NCI-H446 treated with DMSO at 0.1 percent for 48 hours (cell line): Measurements from ENCODE around the gene DOK7.

Experiments
- DNase-seq: peaks from one replicate; lab custom pipeline; 2025; lab: John Stamatoyannopoulos, UW

DOK7 gene

GRCh38 chr4:3475041-3475712, 12.1 kb downstream of the DOK7 start:
- no peak for DNase-seq

GRCh38 chr4:3475713-3476260, 12.7 kb downstream of the DOK7 start:
- no peak for DNase-seq

DNA sequence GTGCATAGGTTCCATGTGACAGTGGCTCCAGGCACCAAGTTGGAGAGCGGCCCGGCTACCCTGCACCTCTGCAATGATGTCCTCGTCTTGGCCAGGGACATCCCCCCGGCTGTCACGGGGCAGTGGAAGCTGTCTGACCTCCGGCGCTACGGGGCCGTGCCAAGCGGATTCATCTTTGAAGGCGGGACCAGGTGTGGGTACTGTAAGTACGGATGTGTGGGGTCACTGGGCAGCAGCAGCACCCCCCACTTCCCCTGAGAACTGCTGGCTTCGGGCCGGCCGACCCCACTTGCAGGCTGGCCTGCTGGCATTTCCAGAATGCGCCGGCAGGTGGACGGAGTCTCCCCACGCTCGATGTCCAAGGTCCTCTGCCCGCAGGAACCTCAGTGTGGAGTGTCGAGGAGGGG, 13.2 kb downstream of the DOK7 start:
- no peak for DNase-seq

DNA sequence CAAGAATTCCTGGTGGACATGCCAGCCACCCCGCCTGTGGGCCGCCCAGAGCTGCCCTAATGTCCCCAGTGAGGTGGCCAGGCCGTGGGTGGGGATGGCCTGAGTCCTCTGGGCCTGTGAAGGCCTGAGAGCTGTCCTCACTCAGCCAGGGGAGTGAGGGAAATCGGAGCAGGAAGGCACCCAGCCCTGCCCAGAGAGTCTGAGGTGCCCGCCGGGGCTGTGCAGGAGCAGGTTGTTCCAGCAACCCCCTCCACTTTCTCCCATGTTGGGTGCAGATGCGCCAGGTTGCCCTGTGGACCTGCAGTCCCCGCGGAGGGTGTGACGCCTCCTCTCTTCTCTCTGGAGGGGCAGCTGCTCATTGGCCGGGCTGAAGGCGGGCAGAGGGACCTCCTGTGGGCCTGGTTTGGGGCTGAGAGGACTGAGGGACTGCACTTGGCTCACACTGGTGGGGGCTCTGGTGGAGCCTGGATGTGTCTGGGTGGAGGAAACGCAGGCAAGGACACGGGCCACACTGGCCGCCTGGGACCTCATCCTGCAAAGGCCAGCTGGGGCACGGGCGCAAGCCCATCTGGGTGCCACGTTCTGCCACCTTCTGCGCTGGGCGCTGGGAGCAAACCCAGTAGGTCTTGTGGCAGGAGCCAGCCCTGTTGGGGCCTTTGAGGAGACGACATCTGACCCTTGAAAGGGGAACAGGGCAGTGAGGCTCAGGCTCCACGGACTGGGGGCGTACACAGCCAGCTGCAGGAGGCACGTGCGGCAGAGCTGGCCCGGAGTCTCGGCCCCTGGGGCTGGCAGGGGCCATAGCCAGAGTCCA, 14.0 kb downstream of the DOK7 start:
- DNase-seq = no peak

DNA sequence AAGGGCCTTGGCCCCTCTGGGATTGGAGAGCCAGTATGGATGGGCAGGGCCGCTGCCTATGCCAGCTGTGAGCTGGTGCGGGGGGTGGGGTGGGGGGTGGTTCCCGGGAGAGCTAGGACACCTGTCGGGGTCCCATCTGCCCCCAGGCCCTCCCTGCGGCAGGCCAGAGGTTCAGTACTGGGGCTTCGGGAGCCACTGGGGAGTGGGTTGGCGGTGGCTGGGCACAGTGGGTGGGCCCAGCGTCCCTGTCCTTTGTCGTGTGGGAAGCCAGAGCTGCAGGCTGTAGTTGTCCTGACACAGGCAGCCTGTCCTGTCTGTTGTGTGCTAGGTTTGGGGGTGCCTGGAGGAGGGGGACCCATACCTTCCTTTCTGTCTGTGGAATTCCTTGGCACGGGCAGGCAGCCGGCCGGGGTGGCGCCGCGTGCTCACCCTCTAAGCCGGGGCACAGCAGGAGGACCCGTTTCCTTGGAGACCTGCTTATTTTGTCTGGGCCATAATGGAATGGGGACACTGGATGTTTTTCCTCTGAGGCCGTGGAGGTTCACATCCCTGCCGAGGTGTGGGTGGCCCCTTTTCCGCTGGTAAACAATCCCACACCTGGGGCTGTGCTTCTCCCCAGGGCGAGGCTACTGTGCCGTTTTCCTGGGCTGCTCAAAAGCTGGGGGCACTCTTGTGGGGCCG, 14.8 kb downstream of the DOK7 start:
- DNase-seq = no peak

DNA sequence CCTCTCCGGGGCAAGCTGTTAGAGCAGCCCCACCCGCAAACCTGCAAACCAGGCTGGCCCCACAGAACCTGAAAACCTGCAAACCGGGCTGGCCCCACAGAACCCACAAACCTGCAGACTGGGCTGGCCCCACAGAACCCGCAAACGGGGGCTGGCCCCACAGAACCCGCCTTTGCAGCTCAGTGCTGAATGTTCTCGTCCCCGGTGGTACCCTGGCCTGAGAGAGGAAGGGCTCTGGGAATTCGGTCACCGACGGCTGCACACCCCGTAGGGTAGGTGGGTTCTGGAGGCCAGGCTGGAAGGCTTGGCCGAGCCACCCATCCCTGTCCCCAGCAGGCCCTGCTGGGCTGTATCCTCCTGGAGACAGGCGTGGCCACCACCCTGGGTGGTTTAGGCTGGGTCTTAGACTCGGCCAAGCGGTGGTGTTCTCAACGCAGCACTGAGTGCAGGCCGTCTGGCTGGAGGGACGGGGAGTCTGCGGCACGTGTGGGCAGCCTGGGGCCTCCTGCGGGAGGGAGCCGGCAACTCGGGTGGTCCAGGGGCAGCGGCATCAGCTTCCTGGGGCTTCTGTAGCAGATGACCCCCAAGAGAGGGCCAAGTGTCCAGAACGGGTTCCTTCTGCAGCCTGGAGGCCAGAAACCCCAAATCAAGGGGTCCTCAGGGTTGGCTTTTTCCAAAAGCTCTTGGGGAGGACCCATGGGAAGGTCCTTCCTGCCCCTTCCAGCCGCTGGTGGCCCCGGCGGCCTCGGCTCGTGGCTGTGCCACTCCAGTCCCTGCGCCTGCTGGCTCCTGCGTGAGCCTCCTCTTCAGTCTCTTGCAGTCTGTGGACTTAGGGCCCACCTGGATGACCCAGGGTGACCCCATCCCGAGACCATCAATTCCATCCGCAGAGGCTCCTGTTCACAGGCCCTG, 15.6 kb downstream of the DOK7 start:
- DNase-seq = no peak

- DNase-seq = no peak
Observed at GRCh38 chr4:3479358-3480101, 16.4 kb downstream of the DOK7 start.

DNA sequence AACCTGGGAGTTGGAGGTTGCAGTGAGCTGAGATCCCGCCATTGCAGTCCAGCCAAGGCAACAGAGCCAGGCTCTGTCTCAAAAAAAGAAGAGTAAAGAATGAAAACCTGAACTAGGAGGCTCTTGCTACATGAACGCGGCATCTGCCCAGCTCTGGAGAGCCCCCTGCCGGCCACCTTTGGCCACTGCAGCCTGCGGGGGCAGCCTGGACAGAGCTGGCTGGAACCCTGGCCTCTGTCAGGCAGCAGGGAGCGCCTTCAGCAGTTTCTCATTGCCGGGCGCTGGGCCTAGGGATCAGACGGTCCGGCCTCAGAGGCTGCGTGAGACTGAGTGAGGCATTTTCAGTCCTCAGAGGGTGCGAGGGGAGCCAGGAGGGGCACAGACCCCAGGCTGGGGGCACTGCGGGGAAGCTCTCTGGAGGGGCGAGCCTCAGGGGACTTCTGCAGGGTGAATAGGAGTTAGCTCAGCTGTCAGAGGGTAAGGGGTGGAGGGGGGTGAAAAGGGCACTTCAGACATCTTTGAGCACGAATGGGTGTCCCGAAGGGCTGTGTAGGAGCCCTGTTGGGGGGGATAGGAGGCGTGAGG, 17.5 kb downstream of the DOK7 start:
- DNase-seq = no peak

GRCh38 chr4:3481113-3481531, 18.0 kb downstream of the DOK7 start:
- no peak for DNase-seq

DNA sequence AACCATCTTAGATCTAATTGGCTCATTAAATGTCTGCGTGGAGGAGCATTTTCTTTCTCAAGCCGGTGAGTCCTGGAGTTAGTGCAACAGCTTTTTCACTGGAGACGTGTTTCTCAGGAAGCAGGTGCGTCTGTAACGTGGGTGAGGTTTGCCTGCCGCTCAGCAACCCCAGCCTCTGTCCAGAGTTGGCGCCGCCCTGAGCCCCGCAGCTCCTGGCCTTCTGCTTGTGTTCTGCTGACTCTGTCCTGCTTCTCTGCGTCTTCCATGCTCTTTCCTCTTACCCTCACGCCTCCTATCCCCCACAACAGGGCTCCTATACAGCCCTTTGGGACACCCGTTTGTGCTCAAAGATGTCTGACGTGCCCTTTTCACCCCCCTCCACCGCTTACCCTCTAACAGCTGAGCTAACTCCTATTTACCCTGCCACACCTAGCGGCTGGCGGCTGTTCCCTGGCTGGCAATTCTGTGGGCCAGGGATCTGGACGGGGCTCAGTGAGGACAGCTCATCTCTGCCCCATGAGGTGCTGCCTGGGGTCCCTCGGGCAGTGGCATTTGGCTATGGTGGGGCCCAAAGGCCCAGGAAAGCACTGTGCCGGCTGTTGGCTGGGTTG, 18.8 kb downstream of the DOK7 start:
- DNase-seq = no peak

DNA sequence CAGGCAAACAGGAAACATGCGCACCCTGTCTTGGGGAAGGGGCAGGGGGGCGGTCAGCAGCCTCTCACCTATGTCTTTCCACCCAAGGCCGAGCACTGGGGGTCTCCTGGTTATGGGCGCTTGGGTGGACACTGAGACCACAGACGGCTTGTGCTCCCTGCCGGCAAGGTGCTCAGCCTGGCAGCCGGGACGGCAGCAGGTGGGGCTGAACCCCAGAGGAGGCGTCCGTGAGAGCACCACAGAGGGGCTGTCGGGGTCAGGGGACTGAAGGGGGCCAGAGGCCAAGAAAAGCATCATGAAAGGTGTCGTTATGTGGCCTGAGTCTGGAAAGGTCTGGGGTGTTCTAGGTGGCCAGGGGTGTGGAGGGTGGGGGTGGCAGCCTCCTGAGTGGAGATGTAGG, 19.6 kb downstream of the DOK7 start:
- no peak for DNase-seq

DNA sequence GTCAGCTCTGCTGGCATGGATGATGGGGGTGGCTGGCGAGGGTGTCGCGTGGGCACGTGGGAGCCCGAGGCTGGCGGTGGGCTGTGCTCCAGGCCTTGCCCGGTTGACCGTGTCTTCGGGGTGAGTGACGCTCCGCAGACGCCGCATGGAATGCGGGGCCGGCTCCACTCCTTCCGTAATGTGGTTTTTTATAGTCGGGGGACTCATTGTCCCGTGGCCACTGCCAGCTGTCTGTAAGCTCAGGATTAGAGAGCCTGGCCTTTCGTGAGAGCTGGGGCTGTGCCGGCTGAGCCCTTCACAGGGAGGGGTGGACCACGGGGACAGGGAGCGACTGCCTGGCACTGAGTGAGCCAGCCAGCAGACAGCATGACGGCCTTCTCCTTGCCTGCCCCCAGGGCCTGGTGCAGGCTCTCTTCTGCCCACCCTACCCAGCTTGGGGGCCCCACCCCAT, 20.4 kb downstream of the DOK7 start:
- DNase-seq = no peak

DNA sequence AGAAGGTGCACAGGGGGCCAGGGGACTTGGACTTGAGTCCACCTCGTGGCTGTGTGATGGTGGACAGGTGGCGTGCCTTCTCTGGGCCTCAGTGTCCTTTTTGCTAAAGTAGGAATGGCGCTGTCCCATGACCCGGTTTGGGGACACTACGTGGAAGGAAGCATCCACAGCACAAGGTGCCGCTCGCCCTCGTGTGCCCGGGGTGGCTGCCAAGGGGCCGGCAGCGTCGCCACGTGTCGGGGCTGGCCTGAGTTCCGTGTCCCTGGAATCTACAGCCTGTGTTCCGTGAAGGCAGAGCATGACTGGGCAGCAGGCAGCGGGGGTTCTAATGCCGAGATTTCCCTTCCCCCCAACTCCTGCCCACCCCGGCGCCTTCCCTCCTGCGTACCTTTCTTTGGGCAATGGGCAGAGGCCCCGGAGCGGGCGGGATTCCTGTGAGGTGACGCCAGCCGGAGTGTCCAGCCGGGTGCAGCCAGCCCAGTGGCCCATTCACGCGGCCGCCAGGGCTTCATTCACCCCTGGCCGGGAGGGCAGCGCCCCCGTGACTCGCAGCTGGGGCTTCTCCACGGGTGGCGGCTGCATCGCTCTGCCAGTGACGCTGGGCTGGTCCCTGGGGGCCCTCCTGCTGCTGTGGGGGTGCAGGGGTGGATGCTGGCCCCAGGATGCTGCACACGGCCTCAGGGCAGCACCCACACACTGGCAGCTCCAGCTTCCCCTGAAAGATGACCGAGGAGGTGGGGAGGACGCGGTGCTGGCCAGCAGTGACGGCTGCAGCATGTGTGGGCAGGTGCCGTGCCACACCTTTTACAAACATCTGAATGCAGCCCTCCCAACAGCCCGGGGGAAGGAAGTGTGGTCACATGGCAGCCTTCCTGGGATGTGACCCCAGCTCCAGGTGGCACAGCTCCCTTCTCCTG, 21.2 kb downstream of the DOK7 start:
- DNase-seq = no peak

GRCh38 chr4:3485011-3485791, 22.1 kb downstream of the DOK7 start:
- DNase-seq = no peak

GRCh38 chr4:3485886-3486540, 22.9 kb downstream of the DOK7 start:
- DNase-seq = no peak

DNA sequence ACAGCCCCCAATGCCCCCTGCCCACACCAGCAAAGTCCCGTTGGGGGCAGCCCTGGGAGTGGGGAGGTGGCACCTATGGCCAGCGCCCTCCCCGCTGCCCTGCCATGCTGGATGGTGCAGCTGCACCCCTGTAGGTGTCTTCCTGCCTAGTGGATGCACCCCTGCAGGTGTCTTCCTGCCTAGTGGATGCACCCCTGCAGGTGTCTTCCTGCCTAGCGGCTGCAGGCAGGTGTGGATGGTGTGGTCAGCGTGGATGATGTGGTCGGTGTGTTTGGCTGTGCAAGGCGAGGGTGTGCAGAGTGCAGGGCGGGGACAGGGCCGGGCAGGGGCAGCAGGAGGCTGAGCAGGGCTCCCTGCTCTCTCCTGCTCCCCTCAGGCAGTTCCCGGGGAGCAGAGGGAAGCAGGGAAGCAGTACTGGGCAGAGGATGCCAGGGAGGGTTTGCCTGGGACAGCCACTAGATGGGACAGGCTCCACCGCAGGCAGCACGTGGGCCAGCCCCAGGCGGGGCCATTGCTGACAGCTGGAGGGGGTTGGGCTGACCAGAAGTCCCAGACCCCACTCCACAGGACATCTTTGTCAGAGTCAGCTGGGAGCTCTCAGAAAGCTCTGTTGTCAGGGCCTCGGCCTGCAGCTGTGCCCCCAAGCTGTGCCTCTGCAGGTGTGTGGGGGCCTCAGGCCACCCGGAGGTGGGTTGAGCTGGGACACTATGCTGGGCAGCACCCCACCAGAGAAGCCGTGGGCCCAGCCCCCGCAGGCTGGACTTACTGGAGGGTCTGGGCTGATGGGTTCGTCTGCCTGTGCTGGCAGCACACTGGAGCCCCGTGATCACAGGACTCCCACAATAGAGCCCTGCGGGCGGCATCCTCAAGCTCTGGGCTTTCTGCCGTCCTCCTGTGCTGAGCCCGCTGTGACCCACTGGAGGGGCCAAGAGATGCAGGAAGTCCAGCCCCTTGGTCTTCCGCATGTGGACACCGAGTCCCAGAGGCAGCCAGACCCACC, 23.7 kb downstream of the DOK7 start:
- no peak for DNase-seq
